Astrocyte (in vitro differentiated cells and primary cell): ENCODE data around the gene WDR33.

Source experiments
- CTCF ChIP-seq: IDR thresholded peaks from 2 replicates; pipeline ENCODE4 v1.5.1; 2011; ENCODE audit warnings: low read depth, mild to moderate bottlenecking, inconsistent platforms, low read length, moderate library complexity; ENCODE audit not compliant: insufficient read depth
- EZH2 ChIP-seq: IDR thresholded peaks from 2 replicates; pipeline ENCODE4 v1.6.1; 2012; ENCODE audit warnings: mild to moderate bottlenecking, low read length, inconsistent platforms; ENCODE audit not compliant: insufficient read depth

- TF ChIP-seq CTCF = no peak
- TF ChIP-seq EZH2 = no peak
These were observed 113.3 kb downstream of the WDR33 start for GRCh38 chr2:127697482-127698180.
